ENCODE measurements around the gene SARM1.

SARM1 gene

DNA sequence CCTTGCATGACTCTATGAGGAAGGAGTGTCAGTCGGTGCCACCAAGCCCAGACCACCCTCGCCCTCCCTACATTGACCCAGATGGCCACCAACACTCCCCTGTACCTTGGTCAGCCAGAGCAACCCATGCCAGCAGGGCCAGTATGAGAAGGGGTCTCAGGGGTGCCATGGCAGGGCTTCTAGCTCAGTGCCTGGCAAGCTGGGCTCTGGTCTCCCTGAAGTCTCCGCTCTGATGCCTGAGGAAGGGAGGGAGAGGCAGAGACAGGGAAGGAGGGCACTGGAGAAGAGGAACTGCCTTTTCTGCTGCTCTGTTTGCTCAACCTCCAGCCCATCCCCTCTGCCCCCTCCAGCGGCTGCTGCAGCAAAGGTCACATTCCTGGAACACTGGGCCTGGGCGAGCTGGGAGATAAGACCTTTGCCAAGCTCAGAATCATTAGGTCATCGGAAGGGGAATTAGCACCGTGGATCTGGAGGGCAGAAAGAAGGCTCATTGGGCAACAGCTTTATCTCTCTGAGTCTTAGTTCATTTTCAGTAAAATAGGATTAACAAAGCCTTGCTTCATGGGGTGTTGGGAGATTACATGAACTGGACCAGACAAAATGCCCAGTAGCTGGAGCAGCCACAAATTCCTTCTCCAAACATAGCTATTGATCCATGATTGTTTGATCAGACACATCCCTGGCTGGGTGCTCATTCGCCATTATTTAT is 1.3 kb upstream of the SARM1 start, which contains the start of gene VTN:
TSS of gene VTN (minus strand) at position 273 of the 709 bp plus-strand sequence. CDS start at position 169, 104 bp downstream.
- H3K9me3 Mint-ChIP-seq (ENCODE audit: low read depth): no peaks in the 10 kb centered on the region
- H3K36me3 Mint-ChIP-seq: peaks cover 7% of the 10 kb centered on the region
- peaks cover 23% of the 10 kb centered on the region for H3K4me1 Mint-ChIP-seq (ENCODE audit: low read depth)
- peak within 1 kb of the TSS; percentile 92 for H3K27ac Mint-ChIP-seq
- peak within 1 kb of the TSS; percentile 95 for H3K4me3 Mint-ChIP-seq
- no peaks in the 10 kb centered on the region for H3K27me3 Mint-ChIP-seq

GRCh38 chr17:28370744-28371103 is 770 bp upstream of the SARM1 start:
- Mint-ChIP-seq H3K27me3 (no peaks in the 10 kb centered on the region), H3K9me3 (ENCODE audit: low read depth) (no peaks in the 10 kb centered on the region), H3K27ac (no peak overlapping the region), H3K4me3 (peak overlapping the region; percentile 95), H3K36me3 (peaks cover 7% of the 10 kb centered on the region), H3K4me1 (ENCODE audit: low read depth) (peaks cover 23% of the 10 kb centered on the region)

GRCh38 chr17:28372203-28372944 is 880 bp downstream of the SARM1 start:
- Mint-ChIP-seq H3K4me1 (ENCODE audit: low read depth) (peaks cover 23% of the 10 kb centered on the region), H3K4me3 (peak overlapping the region; percentile 88), H3K27me3 (no peaks in the 10 kb centered on the region), H3K9me3 (ENCODE audit: low read depth) (no peaks in the 10 kb centered on the region), H3K27ac (peak overlapping the region; percentile 64), H3K36me3 (peaks cover 7% of the 10 kb centered on the region)

DNA sequence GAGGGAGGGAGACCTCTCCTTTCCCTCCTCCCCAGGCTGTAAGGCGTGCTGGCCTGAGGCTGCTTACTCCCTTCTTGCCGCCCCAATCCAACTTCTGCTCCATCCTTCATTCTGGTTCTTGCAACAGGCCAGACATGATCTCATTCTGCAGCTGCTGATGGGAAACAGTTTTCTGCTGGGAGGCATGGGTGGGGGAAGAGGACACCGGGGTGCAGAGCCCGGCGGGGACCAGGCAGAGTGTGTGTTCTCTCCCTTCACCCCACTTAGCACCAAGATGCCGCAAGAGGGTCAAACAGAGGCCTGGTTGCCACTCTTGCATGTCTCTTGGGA is 1.4 kb downstream of the SARM1 start:
- no peaks in the 10 kb centered on the region for H3K27me3 Mint-ChIP-seq
- peaks cover 23% of the 10 kb centered on the region for H3K4me1 Mint-ChIP-seq (ENCODE audit: low read depth)
- H3K9me3 Mint-ChIP-seq (ENCODE audit: low read depth): no peaks in the 10 kb centered on the region
- H3K36me3 Mint-ChIP-seq: peaks cover 7% of the 10 kb centered on the region
- H3K4me3 Mint-ChIP-seq: peak overlapping the region; percentile 88
- peak overlapping the region; percentile 64 for H3K27ac Mint-ChIP-seq

- Mint-ChIP-seq H3K9me3 (ENCODE audit: low read depth) (no peaks in the 10 kb centered on the region), H3K4me3 (no peak overlapping the region)
These were observed 8.6 kb downstream of the SARM1 start for GRCh38 chr17:28379814-28380801.

GRCh38 chr17:28381141-28381825 is 9.8 kb downstream of the SARM1 start:
- H3K36me3 Mint-ChIP-seq: peaks cover 3% of the 10 kb centered on the region
- peaks cover 21% of the 10 kb centered on the region for H3K4me1 Mint-ChIP-seq (ENCODE audit: low read depth)
- peak overlapping the region; percentile 52 for H3K4me3 Mint-ChIP-seq
- no peaks in the 10 kb centered on the region for H3K27me3 Mint-ChIP-seq
- peak overlapping the region; percentile 16 for H3K27ac Mint-ChIP-seq
- no peaks in the 10 kb centered on the region for H3K9me3 Mint-ChIP-seq (ENCODE audit: low read depth)

More at GRCh38 chr17:28379814-28380801, 8.6 kb downstream of the SARM1 start:
- H3K27ac Mint-ChIP-seq: no peak overlapping the region
- H3K36me3 Mint-ChIP-seq: peaks cover 3% of the 10 kb centered on the region
- H3K27me3 Mint-ChIP-seq: no peaks in the 10 kb centered on the region
- peaks cover 18% of the 10 kb centered on the region for H3K4me1 Mint-ChIP-seq (ENCODE audit: low read depth)

DNA sequence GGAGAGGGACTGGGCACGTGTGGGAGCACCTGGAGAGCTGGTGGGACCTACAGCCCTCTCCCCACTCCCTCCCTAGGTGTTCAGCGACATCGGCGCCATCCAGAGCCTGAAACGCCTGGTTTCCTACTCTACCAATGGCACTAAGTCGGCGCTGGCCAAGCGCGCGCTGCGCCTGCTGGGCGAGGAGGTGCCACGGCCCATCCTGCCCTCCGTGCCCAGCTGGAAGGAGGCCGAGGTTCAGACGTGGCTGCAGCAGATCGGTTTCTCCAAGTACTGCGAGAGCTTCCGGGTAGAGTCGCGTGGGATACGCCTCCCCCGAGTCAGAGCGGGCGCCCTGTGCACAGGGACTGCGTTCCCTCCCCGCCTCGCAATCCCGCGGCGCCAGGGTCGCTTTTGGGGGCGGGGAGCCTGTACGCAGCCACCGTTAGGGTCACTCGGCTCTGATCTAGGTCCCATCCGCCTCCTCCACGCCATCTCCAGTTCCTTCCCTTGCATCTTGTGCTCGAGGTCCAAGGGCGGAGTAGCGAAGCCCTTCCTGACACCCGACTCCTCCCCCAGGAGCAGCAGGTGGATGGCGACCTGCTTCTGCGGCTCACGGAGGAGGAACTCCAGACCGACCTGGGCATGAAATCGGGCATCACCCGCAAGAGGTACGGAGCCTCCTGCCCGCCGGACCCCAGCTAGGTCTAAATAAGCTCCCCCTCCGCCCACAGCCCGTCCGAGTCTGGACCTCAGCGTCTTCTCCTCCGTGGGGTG is 13.0 kb downstream of the SARM1 start:
- Mint-ChIP-seq H3K27ac (peak overlapping the region; percentile 66), H3K4me1 (ENCODE audit: low read depth) (peaks cover 24% of the 10 kb centered on the region), H3K27me3 (no peaks in the 10 kb centered on the region), H3K4me3 (peak overlapping the region; percentile 92), H3K36me3 (peaks cover 3% of the 10 kb centered on the region), H3K9me3 (ENCODE audit: low read depth) (no peaks in the 10 kb centered on the region)

- Mint-ChIP-seq H3K4me3 (peak overlapping the region; percentile 92), H3K36me3 (peaks cover 3% of the 10 kb centered on the region), H3K9me3 (ENCODE audit: low read depth) (no peaks in the 10 kb centered on the region), H3K4me1 (ENCODE audit: low read depth) (peaks cover 24% of the 10 kb centered on the region), H3K27ac (peak overlapping the region; percentile 66), H3K27me3 (no peaks in the 10 kb centered on the region)
These were observed 13.5 kb downstream of the SARM1 start for GRCh38 chr17:28385037-28385400.

GRCh38 chr17:28385406-28385805 is 13.9 kb downstream of the SARM1 start:
- Mint-ChIP-seq H3K27ac (no peak overlapping the region), H3K36me3 (peaks cover under 1% of the 10 kb centered on the region), H3K4me3 (peak overlapping the region; percentile 92), H3K27me3 (no peaks in the 10 kb centered on the region), H3K4me1 (ENCODE audit: low read depth) (peaks cover 24% of the 10 kb centered on the region), H3K9me3 (ENCODE audit: low read depth) (no peaks in the 10 kb centered on the region)

DNA sequence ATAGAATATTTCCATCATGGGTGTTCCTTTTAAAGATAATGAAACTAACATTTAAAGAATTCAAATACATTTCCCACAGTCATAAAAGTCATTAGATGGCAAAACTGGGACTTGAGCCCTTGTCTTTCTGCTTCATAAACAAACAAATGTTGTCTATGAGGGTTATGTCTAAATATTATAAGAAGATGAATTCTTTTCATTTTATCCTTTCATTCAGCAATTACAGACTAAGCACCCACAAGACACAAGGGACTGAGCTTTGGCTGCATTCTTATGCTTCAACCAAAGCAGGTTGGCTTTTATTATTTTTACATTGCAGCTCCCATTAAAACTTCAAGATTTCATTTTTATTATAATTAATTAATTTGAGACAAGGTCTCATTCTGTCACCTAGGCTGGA is 14.9 kb downstream of the SARM1 start:
- Mint-ChIP-seq H3K9me3 (ENCODE audit: low read depth) (no peaks in the 10 kb centered on the region), H3K4me1 (ENCODE audit: low read depth) (peaks cover 20% of the 10 kb centered on the region), H3K27me3 (no peaks in the 10 kb centered on the region), H3K36me3 (peaks cover 2% of the 10 kb centered on the region), H3K4me3 (peak overlapping the region; percentile 17), H3K27ac (no peak overlapping the region)

DNA sequence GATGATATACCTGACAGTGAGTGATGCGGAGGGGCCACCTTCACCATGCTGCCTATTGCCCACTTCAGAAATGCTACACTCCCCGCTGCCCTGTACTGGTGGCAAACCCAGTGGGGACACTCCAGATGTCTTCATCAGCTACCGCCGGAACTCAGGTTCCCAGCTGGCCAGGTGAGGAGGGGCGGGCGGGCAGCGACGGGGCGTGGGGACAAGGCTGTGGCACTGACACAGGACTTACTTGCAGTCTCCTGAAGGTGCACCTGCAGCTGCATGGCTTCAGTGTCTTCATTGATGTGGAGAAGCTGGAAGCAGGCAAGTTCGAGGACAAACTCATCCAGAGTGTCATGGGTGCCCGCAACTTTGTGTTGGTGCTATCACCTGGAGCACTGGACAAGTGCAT is 16.6 kb downstream of the SARM1 start:
- no peaks in the 10 kb centered on the region for H3K9me3 Mint-ChIP-seq (ENCODE audit: low read depth)
- H3K36me3 Mint-ChIP-seq: peaks cover 2% of the 10 kb centered on the region
- H3K27ac Mint-ChIP-seq: no peak overlapping the region
- no peak overlapping the region for H3K4me3 Mint-ChIP-seq
- H3K4me1 Mint-ChIP-seq (ENCODE audit: low read depth): peaks cover 14% of the 10 kb centered on the region
- H3K27me3 Mint-ChIP-seq: no peaks in the 10 kb centered on the region

DNA sequence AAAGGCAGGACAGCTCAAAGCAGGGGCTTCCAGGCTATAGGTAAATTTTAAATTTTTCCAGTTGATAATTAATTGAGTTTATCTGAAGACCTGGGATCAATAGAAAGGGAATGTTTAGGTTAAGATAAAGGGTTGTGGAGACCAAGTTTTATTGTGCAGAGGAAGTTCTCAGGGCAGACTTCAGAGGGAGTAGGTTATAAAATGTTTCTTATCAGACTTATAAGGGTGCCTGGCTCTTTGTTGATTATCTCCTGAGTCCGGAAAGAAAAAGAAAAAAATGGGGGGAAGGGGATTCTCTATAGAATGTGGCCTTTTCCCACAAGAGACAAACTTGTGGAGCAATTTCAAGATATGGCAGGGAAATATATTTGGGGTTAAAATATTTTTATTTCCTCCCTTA is 18.6 kb downstream of the SARM1 start:
- Mint-ChIP-seq H3K4me1 (ENCODE audit: low read depth) (peaks cover 6% of the 10 kb centered on the region), H3K4me3 (no peak overlapping the region), H3K27ac (no peak overlapping the region), H3K9me3 (ENCODE audit: low read depth) (no peaks in the 10 kb centered on the region), H3K27me3 (no peaks in the 10 kb centered on the region), H3K36me3 (peaks cover 2% of the 10 kb centered on the region)

GRCh38 chr17:28390563-28390962 is 19.1 kb downstream of the SARM1 start:
- Mint-ChIP-seq H3K4me3 (no peak overlapping the region), H3K9me3 (ENCODE audit: low read depth) (no peaks in the 10 kb centered on the region), H3K36me3 (peaks cover 2% of the 10 kb centered on the region), H3K27ac (no peak overlapping the region), H3K4me1 (ENCODE audit: low read depth) (peaks cover 3% of the 10 kb centered on the region), H3K27me3 (no peaks in the 10 kb centered on the region)

DNA sequence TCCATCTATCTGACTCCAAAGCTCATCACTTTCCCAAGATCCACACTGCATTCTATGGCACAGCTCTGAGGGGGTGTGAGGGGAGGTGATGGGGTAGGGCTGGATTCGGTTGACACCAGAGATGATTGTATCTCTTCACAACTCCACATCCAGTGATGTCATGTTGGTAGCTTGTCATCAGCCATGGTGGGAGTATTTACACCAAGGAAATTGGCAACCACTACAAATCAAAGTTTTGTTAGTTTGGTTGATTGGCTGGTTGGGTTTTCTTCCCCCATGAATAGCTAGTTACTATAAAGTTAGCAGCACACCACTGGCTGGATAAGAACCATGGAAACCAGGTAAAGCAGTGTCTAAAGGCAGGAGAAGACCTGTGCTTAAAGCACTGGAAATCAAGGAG is 19.5 kb downstream of the SARM1 start:
- Mint-ChIP-seq H3K27me3 (no peaks in the 10 kb centered on the region), H3K27ac (no peak overlapping the region), H3K36me3 (peaks cover 2% of the 10 kb centered on the region), H3K9me3 (ENCODE audit: low read depth) (no peaks in the 10 kb centered on the region), H3K4me3 (no peak overlapping the region), H3K4me1 (ENCODE audit: low read depth) (peaks cover 3% of the 10 kb centered on the region)

Measured in activated naive CD8-positive, alpha-beta T cell (primary cell).